ENCODE data around the gene HOXD10. TPM values are rescaled to one million over a fixed set of nuclear protein-coding genes. Genes with fewer than 3 reads are reported as not detected.

The HOXD10 gene
- total RNA-seq, 1 donor from 2014 or later, result 19.6 TPM

DNA sequence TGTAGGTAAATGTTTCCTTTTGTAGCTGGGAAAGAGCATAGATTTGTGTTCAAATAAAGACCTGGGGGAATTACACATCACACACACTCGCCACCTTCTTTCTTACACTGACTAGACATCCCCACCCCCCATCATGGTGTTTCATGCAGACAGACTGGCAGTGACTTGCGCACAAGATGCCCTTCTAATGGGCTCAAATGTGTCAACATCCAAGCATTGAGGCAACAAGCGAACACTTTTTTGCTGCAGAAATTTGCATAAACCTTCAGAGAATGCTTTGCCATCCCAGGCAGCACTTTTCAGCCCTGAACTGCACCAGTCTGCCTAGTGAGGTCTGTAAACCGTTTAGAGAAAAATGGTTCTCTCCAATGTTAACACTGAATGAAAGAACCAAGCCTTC, 17.5 kb downstream of the HOXD10 start:
- no peak for DNase-seq (ENCODE audit: extremely low spot score in 2 of 2)
- H3K4me3 ChIP-seq, result no peak overlapping the region
- TF ChIP-seq POLR2A (IDR thresholded peaks at IDR 0.05) (no peak), POLR2AphosphoS5 (IDR thresholded peaks at IDR 0.05; ENCODE audit: insufficient read depth in 1 of 2, low read depth in 1 of 2) (no peak), CTCF (IDR thresholded peaks at IDR 0.05) (no peak)
- H3K36me3 ChIP-seq, result no peaks in the 10 kb centered on the region
- H3K27me3 ChIP-seq, result peaks cover 5% of the 10 kb centered on the region
- H3K9me3 ChIP-seq, result no peaks in the 10 kb centered on the region
- peaks cover 20% of the 10 kb centered on the region for H3K4me1 ChIP-seq
- peak overlapping the region; percentile 83 for H3K27ac ChIP-seq
- intact Hi-C loops (cut with DNase I), result no loop called here

- Histone ChIP-seq H3K9me3 (no peaks in the 10 kb centered on the region), H3K36me3 (no peaks in the 10 kb centered on the region), H3K27me3 (peaks cover 5% of the 10 kb centered on the region), H3K4me3 (peak overlapping the region in 1 of 2 donors; percentile 40), H3K4me1 (peaks cover 12% of the 10 kb centered on the region), H3K27ac (peak overlapping the region; percentile 83)
- TF ChIP-seq POLR2AphosphoS5 (IDR thresholded peaks at IDR 0.05; ENCODE audit: insufficient read depth in 1 of 2, low read depth in 1 of 2) (no peak), CTCF (IDR thresholded peaks at IDR 0.05) (no peak), POLR2A (IDR thresholded peaks at IDR 0.05) (no peak)
- intact Hi-C loops (cut with DNase I), result no loop called here
- no peak for DNase-seq (ENCODE audit: extremely low spot score in 2 of 2)
Observed at GRCh38 chr2:176135035-176135440, 18.5 kb downstream of the HOXD10 start.

DNA sequence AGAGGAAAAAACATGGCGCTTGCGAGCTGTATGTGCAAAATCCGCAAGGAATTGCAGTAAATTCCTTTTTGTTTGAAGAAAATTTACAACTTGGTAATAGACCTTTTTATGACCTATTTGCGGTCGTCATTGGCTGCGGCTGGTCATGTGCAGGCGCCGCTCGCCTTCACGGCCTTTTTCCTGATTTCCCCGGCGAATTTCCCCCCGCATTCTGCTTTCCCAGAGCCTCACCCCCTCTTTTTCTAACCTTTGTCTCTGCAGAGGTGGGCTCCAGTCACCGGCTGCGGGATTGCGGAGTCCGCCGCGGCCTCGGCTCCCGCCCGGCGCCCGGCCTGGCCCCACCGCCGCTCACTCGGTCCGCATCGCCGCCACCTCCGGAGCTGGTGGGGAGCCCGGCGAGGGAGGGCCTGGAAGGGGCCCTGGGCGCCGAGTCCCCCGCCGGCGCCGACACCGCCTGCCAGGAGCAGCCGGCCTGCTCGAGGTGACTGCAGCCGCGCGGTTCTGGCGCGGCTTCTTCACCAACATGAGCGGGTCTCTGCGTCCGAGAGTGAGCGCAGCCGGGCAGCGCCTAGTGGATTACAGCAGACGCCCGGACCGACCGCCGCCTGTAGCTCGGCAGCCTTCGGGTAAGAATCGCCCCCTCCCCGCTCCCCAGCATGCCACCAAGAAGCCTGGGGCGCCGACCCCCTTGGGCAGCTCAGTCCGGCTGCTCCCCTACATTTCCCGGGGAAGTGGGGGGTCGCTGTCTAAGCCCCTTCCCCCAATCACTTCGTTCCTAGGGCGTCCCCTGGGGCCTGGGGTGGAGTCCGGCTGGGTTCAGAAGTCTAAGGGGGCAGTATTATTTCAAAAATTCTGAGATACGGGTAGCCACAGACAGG, 20.0 kb downstream of the HOXD10 start:
- no peak for DNase-seq (ENCODE audit: extremely low spot score in 2 of 2)

DNA sequence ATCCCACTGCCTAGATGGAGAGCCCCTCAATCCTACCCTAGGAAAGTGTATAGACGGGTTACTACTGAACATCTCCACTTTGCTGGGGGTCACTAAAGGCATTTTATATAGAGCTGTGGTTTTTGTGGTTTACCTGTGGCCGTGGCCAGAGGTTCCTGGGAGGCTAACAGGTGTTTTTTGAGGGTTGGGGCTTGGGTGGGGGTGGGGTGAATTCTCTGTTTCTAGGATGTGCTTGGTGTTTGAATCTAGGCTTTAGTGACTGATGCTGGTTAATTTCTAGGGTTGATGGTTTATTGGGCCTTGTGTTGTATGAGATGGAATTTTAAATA, 20.6 kb downstream of the HOXD10 start:
- no peaks in the 10 kb centered on the region for H3K9me3 ChIP-seq
- TF ChIP-seq POLR2AphosphoS5 (IDR thresholded peaks at IDR 0.05; ENCODE audit: insufficient read depth in 1 of 2, low read depth in 1 of 2) (no peak), CTCF (IDR thresholded peaks at IDR 0.05) (no peak), POLR2A (IDR thresholded peaks at IDR 0.05) (no peak)
- DNase-seq (ENCODE audit: extremely low spot score in 2 of 2), result no peak
- no peaks in the 10 kb centered on the region for H3K27me3 ChIP-seq
- peak overlapping the region; percentile 40 to 51 for H3K4me3 ChIP-seq
- H3K4me1 ChIP-seq, result peaks cover 21% of the 10 kb centered on the region
- intact Hi-C loops (cut with DNase I), result no loop called here
- peak overlapping the region; percentile 83 for H3K27ac ChIP-seq
- H3K36me3 ChIP-seq, result no peaks in the 10 kb centered on the region

More for the DNA sequence above, 20.0 kb downstream of the HOXD10 start:
- H3K27ac ChIP-seq, result peak overlapping the region; percentile 83
- intact Hi-C loops (cut with DNase I), result no loop called here
- peaks cover 23% of the 10 kb centered on the region for H3K4me1 ChIP-seq
- H3K4me3 ChIP-seq, result peak overlapping the region; percentile 40 to 51
- no peaks in the 10 kb centered on the region for H3K9me3 ChIP-seq
- TF ChIP-seq CTCF (IDR thresholded peaks at IDR 0.05), result no peak
- TF ChIP-seq POLR2A (IDR thresholded peaks at IDR 0.05), result no peak
- peak in 1 of 2 donors; percentile 4 for TF ChIP-seq POLR2AphosphoS5 (IDR thresholded peaks at IDR 0.05; ENCODE audit: insufficient read depth in 1 of 2, low read depth in 1 of 2)
- H3K36me3 ChIP-seq, result no peaks in the 10 kb centered on the region
- no peaks in the 10 kb centered on the region for H3K27me3 ChIP-seq

GRCh38 chr2:176137906-176138305, 21.3 kb downstream of the HOXD10 start:
- Histone ChIP-seq H3K27me3 (no peaks in the 10 kb centered on the region), H3K9me3 (no peaks in the 10 kb centered on the region), H3K36me3 (no peaks in the 10 kb centered on the region), H3K4me1 (peaks cover 18% of the 10 kb centered on the region), H3K27ac (no peak overlapping the region), H3K4me3 (peak overlapping the region; percentile 17 to 51)
- no peak for DNase-seq (ENCODE audit: extremely low spot score in 2 of 2)
- intact Hi-C loops (cut with DNase I), result no loop called here
- no peak for TF ChIP-seq POLR2A (IDR thresholded peaks at IDR 0.05)
- TF ChIP-seq POLR2AphosphoS5 (IDR thresholded peaks at IDR 0.05; ENCODE audit: insufficient read depth in 1 of 2, low read depth in 1 of 2), result no peak
